ENCODE measurements around the gene KCNG4.
"Not testable (repeated sequence)": the region's sequence is repeated elsewhere in the genome, so short reads cannot be mapped to it uniquely, and the experiment has no call there.

The KCNG4 gene

DNA sequence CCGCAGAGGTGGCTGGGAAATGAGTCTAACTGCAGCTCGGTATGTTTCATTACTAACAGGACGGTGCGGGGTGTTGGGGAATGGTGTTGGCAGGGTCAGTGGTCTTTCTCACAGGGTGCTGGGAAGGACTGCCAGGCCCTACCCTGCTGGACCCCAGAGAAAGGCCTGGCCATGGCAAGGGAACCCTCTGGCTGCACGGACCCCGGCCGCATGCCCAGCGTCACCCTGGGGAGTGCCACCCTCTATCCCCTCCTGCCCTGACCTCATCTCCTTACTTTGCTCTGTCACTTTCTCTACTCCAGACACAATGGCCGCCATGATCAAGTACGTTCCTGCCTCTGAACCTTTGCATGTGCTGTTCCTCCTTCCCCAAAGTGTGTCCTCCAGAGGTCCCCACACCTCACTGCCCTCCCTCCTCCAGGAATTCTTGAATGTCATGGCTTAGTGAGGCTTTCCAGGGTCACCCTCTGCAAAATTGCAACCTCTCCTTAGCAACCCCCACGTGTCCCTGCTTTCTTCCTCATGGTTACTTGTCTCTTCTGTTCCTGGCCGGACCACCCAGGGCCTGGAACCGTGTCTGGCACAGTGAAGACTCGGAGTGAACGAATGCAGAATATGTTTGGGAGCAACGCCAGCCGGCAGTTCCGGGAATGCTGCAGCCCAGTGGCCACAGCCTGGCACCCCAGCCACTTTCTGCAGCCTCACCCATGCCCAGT is 33.7 kb downstream of the KCNG4 start:
- no peak for DNase-seq (ENCODE audit: low read depth)

DNA sequence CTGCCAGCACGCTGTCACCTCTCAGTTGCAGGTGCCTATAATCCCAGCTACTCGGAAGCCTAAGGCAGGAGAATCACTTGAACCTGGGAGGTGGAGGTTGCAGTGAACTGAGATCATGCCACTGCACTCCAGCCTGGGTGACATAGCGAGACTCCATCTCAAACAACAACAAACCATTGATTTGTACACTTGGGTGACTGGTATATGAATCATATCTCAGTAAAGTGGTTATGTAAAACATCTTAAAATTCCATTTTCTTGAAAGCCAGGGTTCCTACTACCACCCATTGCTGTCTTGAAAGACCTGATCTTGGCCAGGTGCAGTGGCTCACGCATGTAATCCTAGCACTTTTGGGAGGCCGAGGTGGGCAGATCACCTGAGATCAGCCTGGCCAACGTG is 34.7 kb downstream of the KCNG4 start:
- DNase-seq (ENCODE audit: low read depth) = not testable (repeated sequence)

DNA sequence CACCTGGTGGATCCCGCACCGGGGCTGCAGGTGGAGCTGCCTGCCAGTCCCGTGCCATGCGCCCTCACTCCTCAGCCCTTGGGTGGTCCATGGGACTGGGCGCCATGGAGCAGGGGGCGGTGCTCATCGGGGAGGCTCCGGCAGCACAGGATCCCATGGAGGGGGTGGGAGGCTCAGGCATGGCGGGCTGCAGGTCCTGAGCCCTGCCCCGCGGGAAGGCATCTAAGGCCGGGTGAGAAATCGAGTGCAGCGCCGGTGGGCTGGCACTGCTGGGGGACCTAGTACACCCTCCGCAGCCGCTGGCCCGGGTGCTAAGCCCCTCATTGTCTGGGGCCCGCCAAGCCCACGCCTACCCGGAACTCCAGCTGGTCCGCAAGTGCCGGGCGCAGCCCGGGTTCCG is 35.3 kb downstream of the KCNG4 start:
- not testable (repeated sequence) for DNase-seq (ENCODE audit: low read depth)

DNA sequence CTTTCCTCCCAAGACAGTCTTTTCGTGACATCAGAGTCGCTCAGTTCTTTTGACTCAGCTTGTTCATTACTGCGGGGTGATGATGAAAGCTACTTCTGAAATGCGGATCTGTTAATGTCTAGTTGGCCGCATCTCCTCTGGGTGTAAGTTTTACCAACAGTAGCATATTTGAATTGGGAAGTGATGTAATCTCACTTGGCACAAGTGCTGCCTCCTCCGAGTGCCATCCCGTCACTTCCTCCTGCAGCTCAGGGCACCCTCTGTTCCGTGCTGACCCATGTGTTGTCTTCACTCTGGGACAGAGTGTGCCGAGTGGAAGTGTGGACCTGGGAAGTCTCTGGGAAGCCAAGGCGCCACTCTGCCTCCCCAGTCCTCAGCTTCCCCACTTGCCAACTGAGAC is 40.0 kb downstream of the KCNG4 start:
- DNase-seq (ENCODE audit: low read depth) = no peak

DNA sequence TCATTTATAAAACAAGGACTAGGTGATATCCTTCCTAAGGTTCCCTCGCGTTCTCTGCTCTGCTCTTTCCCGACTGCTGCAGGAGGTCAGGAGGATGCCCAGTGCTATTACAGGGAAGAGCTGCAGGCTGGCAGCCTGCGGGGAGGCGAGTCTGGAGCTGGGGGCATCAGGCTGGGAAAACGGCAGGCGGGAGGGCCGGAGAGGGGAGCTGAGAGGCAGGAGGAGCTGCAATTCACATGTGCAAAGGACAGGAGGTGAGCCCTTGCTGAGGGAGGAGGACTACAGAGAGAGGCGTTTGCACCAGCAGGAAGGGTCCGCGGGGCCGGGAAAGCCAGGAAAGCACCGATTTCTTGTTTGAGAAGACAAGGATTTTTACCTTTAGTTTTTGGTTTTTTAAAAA is 40.7 kb downstream of the KCNG4 start:
- DNase-seq (ENCODE audit: low read depth) = no peak

DNA sequence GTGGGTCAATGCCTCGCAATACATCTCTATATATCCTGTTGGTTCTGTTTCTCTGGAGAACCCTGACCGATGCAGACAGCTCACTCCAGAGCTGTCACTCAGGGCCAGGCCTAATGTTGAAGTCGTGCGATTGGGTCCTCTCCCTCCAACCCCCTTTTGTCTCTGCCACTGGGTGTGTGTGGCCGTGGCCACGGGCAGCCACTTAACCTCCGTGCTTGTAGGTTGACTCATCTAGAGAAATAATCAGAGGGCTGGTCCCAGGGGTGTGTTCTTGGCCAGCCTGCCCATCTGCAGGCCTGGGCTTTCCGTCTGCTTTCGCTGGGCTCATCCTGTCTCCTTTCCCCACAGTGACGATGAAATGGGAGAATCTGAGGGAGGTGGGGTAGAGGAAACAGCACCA is 41.4 kb downstream of the KCNG4 start:
- no peak for DNase-seq (ENCODE audit: low read depth)

DNA sequence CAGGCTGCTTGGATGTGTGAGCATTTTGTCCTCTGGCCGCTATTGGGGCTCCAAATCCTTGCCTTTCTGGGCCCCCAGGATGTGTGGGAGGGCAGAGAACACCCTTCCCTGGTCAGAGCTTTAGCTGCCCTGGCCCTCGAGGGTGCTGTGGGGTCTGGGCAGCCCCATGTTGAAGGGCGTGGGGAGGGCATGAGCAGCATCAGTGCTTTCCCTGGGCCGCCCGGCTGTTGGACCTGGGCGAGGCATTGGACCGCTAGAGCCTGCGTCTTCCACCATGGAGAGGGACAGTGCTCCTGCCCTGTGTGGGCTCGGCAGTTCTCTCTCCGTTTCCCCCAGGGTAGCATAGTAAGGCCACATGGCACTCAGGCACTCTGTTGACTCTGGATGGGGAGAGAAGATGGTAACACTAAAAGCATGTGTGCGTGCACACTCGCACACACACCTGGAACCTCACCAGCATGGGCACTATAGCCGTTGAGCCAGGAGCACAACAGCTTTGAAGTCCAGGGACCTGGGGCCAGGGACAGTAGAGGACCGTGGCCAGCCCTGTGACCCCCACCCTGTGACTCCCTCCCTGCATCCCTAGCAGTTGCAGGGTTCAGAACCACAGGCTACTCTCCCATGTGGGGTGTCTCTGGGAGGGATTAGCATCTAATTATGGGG is 42.2 kb downstream of the KCNG4 start:
- no peak for DNase-seq (ENCODE audit: low read depth)

- DNase-seq (ENCODE audit: low read depth) = no peak
These were observed 43.0 kb downstream of the KCNG4 start for GRCh38 chr16:84196727-84197394.

DNA sequence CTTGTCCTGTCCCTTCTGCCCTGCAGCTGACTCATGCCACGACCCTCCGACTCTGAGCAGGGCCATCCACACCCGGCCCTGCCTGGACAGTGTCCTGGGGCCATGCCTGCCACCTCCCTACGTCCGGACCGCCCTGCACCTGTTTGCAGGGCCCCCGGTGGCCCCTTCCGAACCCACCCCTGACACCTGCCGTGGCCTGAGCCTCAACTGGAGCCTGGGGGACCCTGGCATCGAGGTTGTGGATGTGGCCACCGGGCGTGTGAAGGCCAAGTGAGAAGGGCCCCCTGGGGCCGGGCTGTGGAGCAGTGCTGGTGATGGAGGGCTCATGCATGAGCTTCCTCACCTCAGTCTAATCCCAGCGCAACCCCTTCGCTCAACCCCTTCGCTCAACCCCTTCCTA is 43.7 kb downstream of the KCNG4 start:
- DNase-seq (ENCODE audit: low read depth) = no peak

DNA sequence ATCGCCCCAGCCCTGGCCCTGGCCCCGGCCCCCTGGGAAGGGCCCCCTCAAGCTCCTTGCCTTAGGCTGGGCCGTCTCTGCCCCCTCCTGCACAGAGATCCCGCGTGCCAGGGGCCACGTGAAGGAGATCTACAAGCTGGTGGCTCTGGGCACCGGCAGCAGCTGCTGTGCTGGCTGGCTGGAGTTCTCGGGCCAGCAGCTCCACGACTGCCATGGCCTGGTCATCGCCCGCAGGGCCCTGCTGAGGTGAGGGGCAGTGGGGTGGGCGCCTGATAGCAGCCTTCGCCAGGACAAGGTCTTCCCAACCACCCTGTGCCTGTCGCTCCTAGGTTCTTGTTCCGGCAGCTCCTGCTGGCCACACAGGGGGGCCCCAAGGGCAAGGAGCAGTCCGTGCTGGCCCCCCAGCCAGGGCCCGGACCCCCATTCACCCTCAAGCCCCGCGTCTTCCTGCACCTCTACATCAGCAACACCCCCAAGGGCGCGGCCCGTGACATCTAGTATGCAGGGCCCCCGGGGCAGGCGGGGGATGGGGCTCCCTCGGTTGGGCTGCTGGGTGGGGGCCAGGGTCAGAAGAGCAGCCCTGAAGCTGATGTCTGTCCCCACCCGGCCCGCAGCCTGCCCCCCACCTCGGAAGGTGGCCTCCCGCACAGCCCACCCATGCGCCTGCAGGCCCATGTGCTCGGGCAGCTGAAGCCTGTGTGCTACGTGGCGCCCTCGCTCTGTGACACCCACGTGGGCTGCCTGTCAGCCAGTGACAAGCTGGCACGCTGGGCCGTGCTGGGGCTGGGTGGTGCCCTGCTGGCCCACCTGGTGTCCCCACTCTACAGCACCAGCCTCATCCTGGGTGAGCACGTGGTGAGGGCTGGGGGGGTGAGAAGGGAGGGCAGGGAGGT is 44.4 kb downstream of the KCNG4 start:
- no peak for DNase-seq (ENCODE audit: low read depth)

- no peak for DNase-seq (ENCODE audit: low read depth)
These were observed 45.2 kb downstream of the KCNG4 start for GRCh38 chr16:84194470-84195200.

- no peak for DNase-seq (ENCODE audit: low read depth)
These were observed 45.8 kb downstream of the KCNG4 start for GRCh38 chr16:84194018-84194417.

- DNase-seq (ENCODE audit: low read depth) = no peak
These were observed 46.3 kb downstream of the KCNG4 start for GRCh38 chr16:84193480-84193879.

GRCh38 chr16:84191466-84191865 is 48.3 kb downstream of the KCNG4 start:
- no peak for DNase-seq (ENCODE audit: low read depth)

DNA sequence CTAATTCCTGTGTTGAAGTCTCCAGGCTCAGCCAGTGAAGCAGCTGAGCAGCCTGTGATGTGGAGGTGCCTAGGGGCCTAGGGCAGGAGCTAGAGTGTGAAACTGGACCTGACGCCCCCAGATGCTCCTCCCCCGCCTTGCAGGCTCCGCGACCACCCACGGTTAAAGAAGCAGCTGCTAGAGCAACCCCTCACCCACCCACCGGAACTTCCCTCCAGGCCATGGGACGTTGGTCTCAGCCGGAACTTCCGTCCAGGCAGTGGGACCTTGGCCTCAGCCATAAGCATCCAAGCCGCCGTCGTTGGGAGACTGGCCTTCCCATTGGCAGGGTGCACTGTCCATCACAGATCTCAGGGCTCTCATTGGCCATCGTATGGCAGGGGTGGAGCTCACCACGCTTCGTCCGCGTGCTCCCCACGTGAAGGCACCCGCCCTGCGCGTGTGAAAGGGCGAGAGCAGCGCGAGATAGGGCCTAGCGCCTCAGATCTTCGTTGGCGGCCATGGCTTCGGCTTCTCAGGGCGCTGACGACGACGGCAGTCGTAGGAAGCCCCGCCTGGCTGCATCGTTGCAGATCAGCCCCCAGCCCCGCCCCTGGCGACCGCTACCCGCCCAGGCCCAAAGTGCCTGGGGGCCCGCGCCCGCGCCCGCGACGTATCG is 49.0 kb downstream of the KCNG4 start, which contains the start of gene ADAD2:
Gene ADAD2 (plus strand): TSS at position 427 of the 658 bp plus-strand sequence. CDS start 74 bp downstream, at position 501.
- no peak for DNase-seq (ENCODE audit: low read depth)

DNA sequence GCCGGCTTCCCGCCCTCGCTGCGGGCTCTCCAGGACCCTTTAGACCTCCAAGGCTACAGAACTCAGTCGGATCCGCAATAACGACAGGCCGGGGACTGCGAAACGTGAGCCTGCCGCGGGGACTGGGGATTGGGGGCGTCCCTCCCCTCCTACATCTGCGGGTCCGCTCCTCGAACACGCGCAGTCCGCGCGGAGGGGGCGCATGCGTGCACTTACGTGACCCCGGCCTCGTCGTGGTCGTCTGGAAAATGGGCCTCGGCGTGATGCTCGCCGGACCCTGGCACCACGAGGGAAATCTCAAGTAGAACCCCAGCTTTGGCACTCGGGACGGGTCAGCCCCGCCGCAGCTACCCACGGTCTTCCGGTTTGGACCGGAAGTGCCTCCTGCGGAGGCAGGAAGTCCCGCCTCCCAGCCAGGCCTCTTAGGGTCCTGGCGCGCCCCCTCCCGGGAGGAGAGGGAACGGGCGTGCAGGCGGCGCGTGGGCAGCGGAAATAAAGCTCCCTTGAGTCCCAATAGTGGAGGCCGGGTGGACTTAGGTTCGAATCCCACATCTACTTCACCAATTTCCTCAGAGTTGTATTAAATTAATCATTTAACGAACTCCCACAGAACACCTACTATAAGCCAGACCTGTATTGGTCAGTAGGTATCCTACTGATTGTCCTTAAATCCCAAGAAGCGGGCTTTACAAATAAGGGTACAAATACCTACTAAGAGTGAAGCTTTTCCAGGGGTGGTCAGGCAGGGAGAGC is 53.0 kb downstream of the KCNG4 start, which contains the start of gene TAF1C:
Gene TAF1C (minus strand): TSS at position 373 of the 753 bp plus-strand sequence. CDS start 2,069 bp downstream, outside the sequence.
- DNase-seq (ENCODE audit: low read depth) = peak; percentile 92

DNA sequence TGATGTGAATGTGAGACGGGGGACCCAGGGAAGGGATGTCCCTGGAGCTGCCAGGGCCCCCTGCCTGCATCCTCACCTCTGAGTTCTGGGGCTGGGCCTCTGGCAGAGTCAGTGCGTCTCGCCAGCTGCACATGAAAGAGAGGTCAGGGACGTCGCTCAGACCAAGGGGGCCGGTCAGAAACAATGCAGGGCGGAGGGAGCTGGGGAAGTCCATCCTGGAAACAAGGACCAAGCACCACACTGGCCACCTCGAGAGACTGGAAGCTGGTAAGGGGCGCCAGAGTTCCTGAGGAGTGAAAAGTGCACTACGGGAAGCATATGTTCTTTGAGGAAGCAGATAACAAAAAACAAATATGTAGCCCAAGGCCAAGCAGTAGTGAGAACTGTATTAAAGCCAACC is 55.0 kb downstream of the KCNG4 start:
- DNase-seq (ENCODE audit: low read depth) = no peak

DNA sequence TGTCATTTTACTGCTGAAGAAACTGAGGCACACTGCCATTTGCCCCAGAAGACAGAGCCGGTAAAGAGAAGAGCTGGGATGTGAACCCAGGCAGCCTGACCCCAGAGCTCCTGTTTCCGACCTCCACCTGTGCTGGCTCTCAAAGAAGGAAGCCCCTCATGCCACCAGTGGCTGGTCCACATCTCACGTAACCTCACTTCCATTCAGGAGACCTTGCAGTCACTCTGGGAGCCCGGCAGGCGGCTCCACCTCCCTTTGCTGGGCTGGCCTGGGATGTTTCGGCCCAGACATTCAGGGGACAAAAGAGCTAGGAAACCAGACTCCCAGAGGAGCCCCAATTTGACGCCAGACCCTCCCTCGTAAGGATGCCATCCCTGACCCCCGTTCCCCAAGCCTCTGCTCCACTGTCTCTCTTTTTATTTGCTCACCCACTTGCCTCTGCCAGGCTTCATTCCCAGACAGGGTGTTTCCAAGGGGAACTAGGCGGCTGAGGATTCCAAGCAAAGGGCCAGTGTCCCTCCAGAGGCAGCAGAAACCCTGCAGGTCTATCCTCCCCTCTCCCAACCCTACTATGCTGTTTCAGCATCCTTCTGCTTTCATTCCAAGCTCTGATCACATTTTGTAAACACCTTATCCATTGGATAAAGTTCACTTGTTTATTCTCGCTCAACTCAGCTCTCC is 55.8 kb downstream of the KCNG4 start:
- DNase-seq (ENCODE audit: low read depth) = no peak

- DNase-seq (ENCODE audit: low read depth) = no peak
These were observed 56.3 kb downstream of the KCNG4 start for GRCh38 chr16:84183572-84183875.

Measured in activated T-cell treated with anti-CD3 and anti-CD28 coated beads for 48 hours (primary cell).